Tibial artery (tissue), 4 donors: ENCODE results near the gene EFCAB6.

Source experiments
- DNase-seq, 2 donors: peaks; one replicate each; pipeline ENCODE4 v3.0.0-alpha.2; 2019
- H3K27ac ChIP-seq, 2 donors: fragments of 200-600 bp; sonication (generic) in 1 of 2; 1 replicate in 1 of 2; 2 replicates in 1 of 2; pipeline ENCODE4 v1.5.1; 2018 to 2019; ENCODE audit warnings: mild to moderate bottlenecking in 1 of 2
- H3K27me3 ChIP-seq, 2 donors: fragments of 200-600 bp; sonication (generic) in 1 of 2; one replicate each; pipeline versions ENCODE4 v1.5.1 to v1.6.0; 2016 to 2019
- H3K36me3 ChIP-seq, 3 donors: fragments of 200-600 bp; sonication (generic) in 2 of 3; one replicate each; pipeline ENCODE4 v1.5.1; 2016 to 2019; ENCODE audit warnings: mild to moderate bottlenecking in 2 of 3
- H3K4me1 ChIP-seq, 4 donors: fragments of 200-600 bp; sonication (generic) in 2 of 4; 1 replicate in 3 of 4; 2 replicates in 1 of 4; pipeline ENCODE4 v1.5.1; 2016 to 2019
- H3K4me3 ChIP-seq, 2 donors: fragments of 200-600 bp; sonication (generic) in 1 of 2; 1 replicate in 1 of 2; 2 replicates in 1 of 2; pipeline ENCODE4 v1.5.1; 2018 to 2019; ENCODE audit warnings: mild to moderate bottlenecking in 2 of 2
- H3K9me3 ChIP-seq, 3 donors: fragments of 200-600 bp; sonication (generic) in 1 of 3; one replicate each; pipeline ENCODE4 v1.5.1; 2016 to 2019
- intact Hi-C: fragments of 100-400 bp; cut with DNase I; formaldehyde crosslinking; loops from one replicate; pipeline ENCODE4 v1.15.0; 2023; ENCODE audit warnings: low total_unique reads
- TF ChIP-seq, protein P1 (sequence below), 2 experiments: fragments of 200-600 bp in 1 of 2; fragments of 450-650 bp in 1 of 2; IDR thresholded peaks; one replicate each; pipeline ENCODE4 v1.5.1; 2017 to 2019; ENCODE audit warnings: antibody characterized with exemption in 2 of 2, mild to moderate bottlenecking in 1 of 2, moderate library complexity in 1 of 2

EFCAB6 gene

DNA sequence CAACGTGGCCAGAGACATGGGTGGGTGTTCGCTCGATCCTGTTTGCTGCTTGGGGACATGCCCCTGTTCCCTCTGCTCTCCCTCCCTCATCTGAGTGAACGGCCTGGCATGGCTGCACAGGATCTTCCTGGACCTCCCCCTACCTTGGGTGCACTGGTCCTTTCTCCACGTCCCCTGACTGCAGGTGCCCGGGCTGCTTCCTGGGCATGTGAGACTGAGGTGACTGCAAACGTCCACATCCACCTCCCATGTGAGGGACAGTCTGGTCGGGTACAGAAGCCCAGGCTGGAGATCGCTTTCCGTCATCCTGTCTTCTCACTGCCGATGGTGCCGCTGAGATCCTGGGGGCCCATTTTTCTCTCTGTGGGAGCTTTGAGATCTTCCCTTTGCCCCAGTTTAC is 38.4 kb upstream of the EFCAB6 start:
- DNase-seq, result no peak

DNA sequence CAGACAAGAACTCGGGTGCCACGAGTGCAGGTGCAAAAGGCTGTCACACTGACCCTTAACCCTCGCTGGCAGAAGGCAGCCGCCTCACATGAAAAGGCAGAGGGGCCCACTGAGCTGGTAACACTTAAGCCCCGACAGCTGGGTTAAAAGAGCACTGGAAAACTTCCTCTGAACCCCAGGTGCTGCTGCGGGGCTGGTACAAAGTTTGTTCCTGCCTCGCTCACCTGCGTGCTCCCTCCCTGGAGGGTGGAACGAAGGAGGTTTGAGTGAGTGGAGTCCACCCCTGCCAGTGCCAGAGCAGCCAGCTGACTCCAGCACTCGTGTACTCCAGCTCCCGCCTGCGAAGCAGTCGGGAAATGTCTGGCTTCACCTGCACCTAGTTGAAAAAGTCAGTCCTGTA is 37.6 kb upstream of the EFCAB6 start:
- intact Hi-C loops, result no loop called here
- DNase-seq, result peak in 1 of 2 donors; percentile 24
- Histone ChIP-seq H3K36me3 (no peaks in the 10 kb centered on the region), H3K9me3 (no peaks in the 10 kb centered on the region), H3K4me3 (no peak overlapping the region), H3K27me3 (peaks cover 0 to 51% of the 10 kb centered on the region in 2 donors), H3K4me1 (no peaks in the 10 kb centered on the region), H3K27ac (no peak overlapping the region)
- TF ChIP-seq, protein P1, sequence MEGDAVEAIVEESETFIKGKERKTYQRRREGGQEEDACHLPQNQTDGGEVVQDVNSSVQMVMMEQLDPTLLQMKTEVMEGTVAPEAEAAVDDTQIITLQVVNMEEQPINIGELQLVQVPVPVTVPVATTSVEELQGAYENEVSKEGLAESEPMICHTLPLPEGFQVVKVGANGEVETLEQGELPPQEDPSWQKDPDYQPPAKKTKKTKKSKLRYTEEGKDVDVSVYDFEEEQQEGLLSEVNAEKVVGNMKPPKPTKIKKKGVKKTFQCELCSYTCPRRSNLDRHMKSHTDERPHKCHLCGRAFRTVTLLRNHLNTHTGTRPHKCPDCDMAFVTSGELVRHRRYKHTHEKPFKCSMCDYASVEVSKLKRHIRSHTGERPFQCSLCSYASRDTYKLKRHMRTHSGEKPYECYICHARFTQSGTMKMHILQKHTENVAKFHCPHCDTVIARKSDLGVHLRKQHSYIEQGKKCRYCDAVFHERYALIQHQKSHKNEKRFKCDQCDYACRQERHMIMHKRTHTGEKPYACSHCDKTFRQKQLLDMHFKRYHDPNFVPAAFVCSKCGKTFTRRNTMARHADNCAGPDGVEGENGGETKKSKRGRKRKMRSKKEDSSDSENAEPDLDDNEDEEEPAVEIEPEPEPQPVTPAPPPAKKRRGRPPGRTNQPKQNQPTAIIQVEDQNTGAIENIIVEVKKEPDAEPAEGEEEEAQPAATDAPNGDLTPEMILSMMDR (IDR thresholded peaks at IDR 0.05), result no peak

More for the DNA sequence above, 38.4 kb upstream of the EFCAB6 start:
- Histone ChIP-seq H3K4me1 (no peaks in the 10 kb centered on the region), H3K9me3 (no peaks in the 10 kb centered on the region), H3K27me3 (peaks cover 0 to 47% of the 10 kb centered on the region in 2 donors), H3K36me3 (no peaks in the 10 kb centered on the region), H3K4me3 (no peak overlapping the region), H3K27ac (no peak overlapping the region)
- intact Hi-C loops, result no loop called here
- TF ChIP-seq, protein P1 (IDR thresholded peaks at IDR 0.05), result no peak

DNA sequence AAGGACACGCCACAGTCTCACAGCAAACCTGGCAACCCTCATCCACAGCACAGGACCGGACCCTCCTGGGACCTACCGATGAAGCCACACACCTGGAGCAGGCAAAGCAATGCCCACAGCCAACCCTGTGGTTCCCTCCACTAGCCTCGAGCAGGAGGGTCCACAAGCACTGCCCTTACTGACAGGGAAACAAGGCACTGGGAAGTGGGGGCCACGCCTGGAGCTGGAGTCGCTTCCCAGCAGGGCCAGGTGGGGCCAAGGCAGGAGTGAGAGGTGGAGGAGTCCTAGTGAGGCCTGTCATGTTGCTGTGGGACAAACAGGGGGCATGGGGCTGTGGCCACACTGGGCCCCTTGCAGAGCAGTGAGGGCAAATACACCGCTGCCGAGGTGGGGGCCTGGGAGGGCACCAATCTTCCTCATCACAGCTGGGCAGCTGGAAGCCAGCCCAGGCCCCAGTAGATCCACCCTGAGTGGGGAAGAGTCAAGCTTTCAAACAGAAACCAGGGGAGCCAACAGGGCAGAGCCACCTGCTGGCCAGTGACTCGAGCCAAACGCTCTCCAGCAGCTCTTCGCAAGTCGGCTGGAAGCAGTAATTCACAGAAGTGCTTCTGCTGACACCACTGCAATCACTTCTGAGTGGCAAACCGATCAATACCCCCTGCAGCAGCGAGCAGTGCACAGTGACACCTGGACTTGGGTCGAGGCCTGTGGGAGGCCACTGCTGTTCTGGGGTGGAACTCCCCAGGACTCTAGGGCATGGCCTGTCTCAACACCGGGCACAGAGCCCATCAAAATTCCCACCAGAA is 36.5 kb upstream of the EFCAB6 start:
- Histone ChIP-seq H3K4me1 (no peaks in the 10 kb centered on the region), H3K4me3 (no peak overlapping the region), H3K9me3 (no peaks in the 10 kb centered on the region), H3K27ac (no peak overlapping the region), H3K36me3 (no peaks in the 10 kb centered on the region), H3K27me3 (peaks cover 0 to 51% of the 10 kb centered on the region in 2 donors)
- intact Hi-C loops, result no loop called here
- TF ChIP-seq, protein P1 (IDR thresholded peaks at IDR 0.05), result no peak
- DNase-seq, result peak in 1 of 2 donors; percentile 55

DNA sequence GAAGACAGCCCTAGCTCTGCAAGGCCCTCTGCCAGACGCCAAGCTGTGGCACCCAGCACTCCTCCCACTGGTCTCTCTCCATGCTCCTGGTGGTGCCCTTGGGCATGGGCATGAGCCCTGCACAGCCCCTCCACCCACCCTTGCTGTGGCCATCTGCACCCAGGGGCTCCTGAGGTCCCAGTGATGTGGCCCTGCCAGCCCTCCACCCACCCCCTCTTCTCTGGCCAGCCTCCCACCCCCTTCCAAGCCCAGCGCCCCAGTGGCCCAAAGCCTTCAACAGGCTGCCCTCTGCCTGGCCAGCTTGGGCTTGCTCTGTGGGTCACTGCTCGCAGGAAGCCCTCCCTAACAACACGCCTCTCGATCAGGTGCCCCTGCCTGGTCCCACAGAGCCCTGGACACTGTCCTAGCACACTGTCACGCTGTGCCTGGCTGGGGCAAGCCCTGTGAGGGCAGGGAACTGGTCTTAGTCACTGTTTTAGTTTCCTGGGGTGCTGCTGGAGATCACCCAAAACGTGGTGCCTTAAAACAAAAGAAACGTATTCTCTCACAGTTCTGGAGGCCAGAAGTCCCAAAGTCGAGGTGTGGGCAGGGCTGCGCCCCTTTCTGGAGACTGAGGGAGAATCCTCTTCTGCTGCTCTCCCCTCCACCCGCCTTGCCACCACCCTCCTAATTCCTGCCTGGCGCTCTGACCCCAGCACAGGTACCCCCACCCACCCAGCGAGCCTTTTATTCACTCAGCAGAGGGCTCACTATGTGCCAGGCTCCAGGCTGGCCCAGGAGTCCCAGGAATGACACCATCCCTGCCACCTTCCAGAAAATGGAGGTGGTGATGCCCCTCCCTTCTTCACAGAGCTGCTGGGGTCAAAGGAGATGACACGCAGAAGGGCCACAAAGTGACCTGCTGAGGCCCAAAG is 35.5 kb upstream of the EFCAB6 start:
- Histone ChIP-seq H3K9me3 (no peaks in the 10 kb centered on the region), H3K4me1 (no peaks in the 10 kb centered on the region), H3K36me3 (no peaks in the 10 kb centered on the region), H3K27me3 (peaks cover 0 to 49% of the 10 kb centered on the region in 2 donors), H3K27ac (no peak overlapping the region), H3K4me3 (no peak overlapping the region)
- no peak for DNase-seq
- TF ChIP-seq, protein P1 (IDR thresholded peaks at IDR 0.05), result no peak
- intact Hi-C loops, result no loop called here

DNA sequence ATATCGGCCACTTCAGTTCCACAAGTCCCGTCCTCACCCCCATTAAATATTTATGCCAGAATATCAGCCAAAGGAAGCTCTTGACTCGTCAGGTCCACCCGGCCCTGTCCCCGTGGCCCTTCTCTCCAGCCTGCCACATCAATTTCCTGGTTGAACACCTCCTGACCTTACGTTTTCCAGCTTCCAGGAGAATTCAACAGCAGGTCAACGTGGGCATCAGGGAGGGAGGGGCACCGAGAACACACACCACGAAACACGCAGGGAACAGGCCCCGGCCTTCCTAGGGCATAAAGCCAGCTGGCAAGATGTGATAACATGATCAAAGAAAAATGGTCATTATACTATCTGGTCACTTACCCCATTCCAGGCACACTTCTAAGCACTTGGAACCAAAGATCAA is 34.9 kb upstream of the EFCAB6 start:
- intact Hi-C loops, result no loop called here
- no peak for DNase-seq
- TF ChIP-seq, protein P1 (IDR thresholded peaks at IDR 0.05), result no peak
- Histone ChIP-seq H3K27ac (no peak overlapping the region), H3K4me3 (no peak overlapping the region), H3K9me3 (no peaks in the 10 kb centered on the region), H3K27me3 (peaks cover 0 to 43% of the 10 kb centered on the region in 2 donors), H3K4me1 (no peaks in the 10 kb centered on the region), H3K36me3 (no peaks in the 10 kb centered on the region)
